GM23338 (cell line): ENCODE results near the gene ARHGEF17. TPM values are rescaled to one million over a fixed set of nuclear protein-coding genes. Genes with fewer than 3 reads are reported as not detected.

ENCODE experiments used
- ATAC-seq: fragments of 200-7000 bp; cut with Tn5 transposase; 3 replicates; pipeline ENCODE4 v1.9.1; 2020
- DNase-seq: peaks from one replicate; pipeline ENCODE4 v3.0.0-alpha.2; 2015; ENCODE audit warnings: low spot score
- H2AFZ ChIP-seq: fragments of 200-600 bp; sonication (generic); 2 replicates; pipeline ENCODE4 v1.8.0; 2016; ENCODE audit warnings: antibody characterized with exemption, mild to moderate bottlenecking, moderate library complexity
- H3F3A ChIP-seq: fragments of 200-600 bp; sonication (generic); replicated peaks from 2 replicates; pipeline ENCODE4 v1.8.0; 2017; ENCODE audit warnings: antibody characterized with exemption, mixed run types, low read depth
- H3K27ac ChIP-seq: fragments of 200-600 bp; sonication (generic); 2 replicates; pipeline ENCODE4 v1.6.1; 2016; ENCODE audit warnings: low read depth
- H3K27me3 ChIP-seq: fragments of 200-600 bp; sonication (generic); 2 replicates; pipeline ENCODE4 v1.8.0; 2016; ENCODE audit warnings: mild to moderate bottlenecking, mixed run types, moderate library complexity; ENCODE audit not compliant: insufficient read depth
- H3K36me3 ChIP-seq: fragments of 200-600 bp; sonication (generic); 2 replicates; pipeline ENCODE4 v1.8.0; 2016; ENCODE audit warnings: mild to moderate bottlenecking; ENCODE audit not compliant: insufficient read depth
- H3K4me1 ChIP-seq: fragments of 200-600 bp; sonication (generic); 2 replicates; pipeline ENCODE4 v1.8.0; 2016; ENCODE audit warnings: mild to moderate bottlenecking, moderate library complexity; ENCODE audit not compliant: insufficient read depth
- H3K4me2 ChIP-seq: fragments of 200-600 bp; sonication (generic); 2 replicates; pipeline ENCODE4 v1.7.1; 2017; ENCODE audit warnings: mixed run types
- H3K4me3 ChIP-seq: fragments of 200-600 bp; sonication (generic); 2 replicates; pipeline ENCODE4 v1.6.1; 2016; ENCODE audit warnings: mixed run types
- H3K79me2 ChIP-seq: fragments of 200-600 bp; sonication (generic); replicated peaks from 2 replicates; pipeline ENCODE4 v1.8.0; 2017; ENCODE audit warnings: mild to moderate bottlenecking; ENCODE audit not compliant: insufficient read depth
- H3K9me2 ChIP-seq: fragments of 200-600 bp; sonication (generic); 2 replicates; pipeline ENCODE4 v1.8.0; 2017; ENCODE audit not compliant: insufficient read depth
- H4K20me1 ChIP-seq: fragments of 200-600 bp; sonication (generic); replicated peaks from 2 replicates; pipeline ENCODE4 v1.8.0; 2017; ENCODE audit warnings: mild to moderate bottlenecking; ENCODE audit not compliant: insufficient read depth
- H3K27ac Mint-ChIP-seq: 2 replicates; pipeline ENCODE4 v1.8.0; 2020; ENCODE audit warnings: inconsistent platforms, mild to moderate bottlenecking, moderate library complexity, mixed read lengths
- H3K27me3 Mint-ChIP-seq: 3 replicates; pipeline ENCODE4 v1.8.0; 2022; ENCODE audit warnings: low read depth, mild to moderate bottlenecking, moderate library complexity, mixed read lengths, inconsistent platforms; ENCODE audit not compliant: insufficient read depth, poor library complexity
- H3K36me3 Mint-ChIP-seq: 3 replicates; pipeline ENCODE4 v1.8.0; 2021; ENCODE audit warnings: low read depth, mild to moderate bottlenecking, inconsistent platforms, moderate library complexity, mixed read lengths
- H3K4me1 Mint-ChIP-seq: 3 replicates; pipeline ENCODE4 v1.8.0; 2020; ENCODE audit warnings: mild to moderate bottlenecking, inconsistent platforms, mixed read lengths
- H3K4me3 Mint-ChIP-seq: 3 replicates; pipeline ENCODE4 v1.8.0; 2021; ENCODE audit warnings: moderate library complexity, mild to moderate bottlenecking, inconsistent platforms, mixed read lengths
- H3K9me3 Mint-ChIP-seq: 3 replicates; pipeline ENCODE4 v1.8.0; 2020; ENCODE audit warnings: moderate library complexity, mild to moderate bottlenecking, inconsistent platforms, mixed read lengths
- CREB1 ChIP-seq: fragments of 250-450 bp; sonication (Bioruptor Pico); IDR thresholded peaks from 2 replicates; pipeline ENCODE4 v1.5.0; 2020; ENCODE audit warnings: low read depth, mild to moderate bottlenecking, moderate library complexity
- EZH2 ChIP-seq: fragments of 200-600 bp; sonication (generic); IDR thresholded peaks from one replicate; pipeline ENCODE4 v1.8.0; 2017; ENCODE audit warnings: antibody characterized with exemption, mild to moderate bottlenecking, low read depth; ENCODE audit not compliant: unreplicated experiment
- EZH2phosphoT487 ChIP-seq: fragments of 200-600 bp; sonication (generic); IDR thresholded peaks from one replicate; pipeline ENCODE4 v1.8.1; 2018; ENCODE audit warnings: antibody characterized with exemption; ENCODE audit not compliant: unreplicated experiment
- JUNB ChIP-seq: IDR thresholded peaks from one replicate; pipeline ENCODE4 v1.6.1; 2016; ENCODE audit warnings: antibody characterized with exemption; ENCODE audit not compliant: unreplicated experiment
- STAT1 ChIP-seq: IDR thresholded peaks from one replicate; pipeline ENCODE4 v1.6.1; 2016; ENCODE audit warnings: antibody characterized with exemption; ENCODE audit not compliant: unreplicated experiment
- ZNF331 ChIP-seq: fragments of 250-450 bp; sonication (Bioruptor Pico); IDR thresholded peaks from 2 replicates; pipeline ENCODE4 v1.5.0; 2020; ENCODE audit warnings: low read depth, mild to moderate bottlenecking, moderate library complexity
- polyA plus RNA-seq: library from polyadenylated mRNA; unstranded; fragments of >200 nt; fragmentation: Nextera tagmentation; extraction: Ambion mirVana; gene quantifications from 2 replicates; pipeline ENCODE4 v1.2.1, GENCODE V29; 2016
- total RNA-seq: library from RNA; depleted of rRNA; stranded (reverse); fragments of >200 nt; shearing (Covaris generic); gene quantifications from 2 replicates; pipeline ENCODE4 v1.2.3, GENCODE V29; 2014
- TF ChIP-seq, protein P1 (sequence below): IDR thresholded peaks from 2 replicates; pipeline ENCODE4 v1.6.1; 2016; ENCODE audit warnings: antibody characterized with exemption
- TF ChIP-seq, protein P2 (sequence below): IDR thresholded peaks from one replicate; pipeline ENCODE4 v1.6.1; 2018; ENCODE audit warnings: antibody characterized with exemption; ENCODE audit not compliant: unreplicated experiment

ARHGEF17 gene
- total and polyA plus RNA-seq, 2 experiments from 2014 or later: 2.9 to 15.0 TPM

DNA sequence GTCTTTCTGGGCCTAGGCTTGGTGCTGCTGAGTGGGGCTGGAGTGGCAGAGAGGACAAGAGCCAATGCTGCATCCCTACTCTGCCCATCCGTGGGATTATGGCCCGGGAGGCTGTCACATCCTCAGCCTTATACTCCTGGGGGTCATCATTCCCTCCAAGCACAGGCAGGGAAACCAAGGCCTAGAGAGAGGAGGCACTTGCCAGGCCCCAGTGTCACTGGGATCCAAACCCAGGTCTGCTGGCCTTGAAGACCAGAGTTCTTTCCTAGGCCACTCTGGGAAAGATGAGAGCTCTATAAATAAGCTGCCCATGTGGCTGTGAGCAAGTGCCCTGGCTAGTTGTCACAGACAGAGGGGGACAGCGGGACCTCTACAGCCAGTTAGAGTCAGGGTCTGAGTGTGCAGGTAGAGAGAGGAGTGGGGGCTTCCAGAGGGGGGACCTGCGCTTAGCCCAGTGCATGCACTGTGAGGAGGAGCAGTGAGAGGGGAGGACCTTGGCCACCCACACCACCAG is 72.9 kb downstream of the ARHGEF17 start:
- Mint-ChIP-seq H3K27ac (no peak overlapping the region), H3K27me3 (peaks cover 21% of the 10 kb centered on the region), H3K9me3 (no peaks in the 10 kb centered on the region), H3K4me3 (no peak overlapping the region), H3K36me3 (no peaks in the 10 kb centered on the region), H3K4me1 (peaks cover 21% of the 10 kb centered on the region)
- Histone ChIP-seq H3K4me2 (no peak overlapping the region), H3F3A (no peaks in the 10 kb centered on the region), H3K27me3 (peaks cover 13% of the 10 kb centered on the region; the same call in 1 of the 2 replicates), H2AFZ (no peak overlapping the region), H3K27ac (no peak overlapping the region), H3K36me3 (no peaks in the 10 kb centered on the region), H3K4me3 (no peak overlapping the region), H3K9me2 (no peaks in the 10 kb centered on the region), H4K20me1 (peaks cover 2% of the 10 kb centered on the region; the same call in 1 of the 2 replicates), H3K79me2 (peaks cover 4% of the 10 kb centered on the region), H3K4me1 (no peaks in the 10 kb centered on the region)
- ATAC-seq (no peak), DNase-seq (no peak)
- TF ChIP-seq EZH2phosphoT487: no peak

DNA sequence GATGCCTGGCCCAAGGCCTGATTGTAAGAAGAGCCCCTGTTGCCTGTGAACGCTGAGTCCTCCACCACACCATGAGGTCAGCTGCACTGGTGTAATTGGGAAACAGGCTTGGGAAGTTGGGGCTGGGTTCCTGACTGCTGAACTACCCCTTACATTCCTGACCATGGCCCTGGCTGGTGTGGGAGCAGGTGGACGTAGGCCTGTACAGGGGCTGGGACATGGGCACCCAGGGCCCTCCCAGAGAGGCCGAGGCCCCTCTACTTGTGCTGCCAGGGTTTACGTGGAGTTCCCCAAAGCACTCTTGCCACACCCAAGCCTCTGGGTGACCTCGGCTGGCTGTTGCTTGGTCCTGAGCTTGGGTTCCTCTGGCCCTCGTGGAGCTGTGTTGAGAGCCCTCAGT is 73.5 kb downstream of the ARHGEF17 start:
- Histone ChIP-seq H3F3A (no peaks in the 10 kb centered on the region), H4K20me1 (peaks cover 2% of the 10 kb centered on the region; the same call in 1 of the 2 replicates)
- H3K4me1 Mint-ChIP-seq: peaks cover 21% of the 10 kb centered on the region

DNA sequence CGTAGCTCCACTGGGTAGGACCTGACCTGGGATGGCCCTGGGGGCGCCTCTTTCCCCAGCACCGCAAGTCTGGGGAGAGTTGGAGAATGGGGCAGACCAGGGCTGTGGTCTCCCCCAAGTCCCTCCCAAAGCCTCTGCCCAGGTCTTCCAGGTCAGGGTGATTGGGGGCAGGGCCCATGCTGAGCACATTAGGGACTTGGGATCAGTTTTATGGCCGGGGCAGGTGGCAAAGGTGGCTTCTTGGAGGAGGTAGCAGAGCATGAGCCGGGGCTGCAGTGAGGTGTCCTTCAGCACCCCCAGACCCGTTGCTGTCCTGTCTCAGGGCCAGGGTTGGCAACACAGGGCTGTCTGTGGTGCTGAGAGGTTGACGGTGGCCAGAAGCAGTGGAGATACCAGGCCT is 74.1 kb downstream of the ARHGEF17 start:
- TF ChIP-seq, protein P1, sequence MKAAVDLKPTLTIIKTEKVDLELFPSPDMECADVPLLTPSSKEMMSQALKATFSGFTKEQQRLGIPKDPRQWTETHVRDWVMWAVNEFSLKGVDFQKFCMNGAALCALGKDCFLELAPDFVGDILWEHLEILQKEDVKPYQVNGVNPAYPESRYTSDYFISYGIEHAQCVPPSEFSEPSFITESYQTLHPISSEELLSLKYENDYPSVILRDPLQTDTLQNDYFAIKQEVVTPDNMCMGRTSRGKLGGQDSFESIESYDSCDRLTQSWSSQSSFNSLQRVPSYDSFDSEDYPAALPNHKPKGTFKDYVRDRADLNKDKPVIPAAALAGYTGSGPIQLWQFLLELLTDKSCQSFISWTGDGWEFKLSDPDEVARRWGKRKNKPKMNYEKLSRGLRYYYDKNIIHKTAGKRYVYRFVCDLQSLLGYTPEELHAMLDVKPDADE: no peak
- no peak for TF ChIP-seq EZH2phosphoT487
- TF ChIP-seq CREB1 (CRISPR knock-in tag): no peak
- TF ChIP-seq, protein P2, sequence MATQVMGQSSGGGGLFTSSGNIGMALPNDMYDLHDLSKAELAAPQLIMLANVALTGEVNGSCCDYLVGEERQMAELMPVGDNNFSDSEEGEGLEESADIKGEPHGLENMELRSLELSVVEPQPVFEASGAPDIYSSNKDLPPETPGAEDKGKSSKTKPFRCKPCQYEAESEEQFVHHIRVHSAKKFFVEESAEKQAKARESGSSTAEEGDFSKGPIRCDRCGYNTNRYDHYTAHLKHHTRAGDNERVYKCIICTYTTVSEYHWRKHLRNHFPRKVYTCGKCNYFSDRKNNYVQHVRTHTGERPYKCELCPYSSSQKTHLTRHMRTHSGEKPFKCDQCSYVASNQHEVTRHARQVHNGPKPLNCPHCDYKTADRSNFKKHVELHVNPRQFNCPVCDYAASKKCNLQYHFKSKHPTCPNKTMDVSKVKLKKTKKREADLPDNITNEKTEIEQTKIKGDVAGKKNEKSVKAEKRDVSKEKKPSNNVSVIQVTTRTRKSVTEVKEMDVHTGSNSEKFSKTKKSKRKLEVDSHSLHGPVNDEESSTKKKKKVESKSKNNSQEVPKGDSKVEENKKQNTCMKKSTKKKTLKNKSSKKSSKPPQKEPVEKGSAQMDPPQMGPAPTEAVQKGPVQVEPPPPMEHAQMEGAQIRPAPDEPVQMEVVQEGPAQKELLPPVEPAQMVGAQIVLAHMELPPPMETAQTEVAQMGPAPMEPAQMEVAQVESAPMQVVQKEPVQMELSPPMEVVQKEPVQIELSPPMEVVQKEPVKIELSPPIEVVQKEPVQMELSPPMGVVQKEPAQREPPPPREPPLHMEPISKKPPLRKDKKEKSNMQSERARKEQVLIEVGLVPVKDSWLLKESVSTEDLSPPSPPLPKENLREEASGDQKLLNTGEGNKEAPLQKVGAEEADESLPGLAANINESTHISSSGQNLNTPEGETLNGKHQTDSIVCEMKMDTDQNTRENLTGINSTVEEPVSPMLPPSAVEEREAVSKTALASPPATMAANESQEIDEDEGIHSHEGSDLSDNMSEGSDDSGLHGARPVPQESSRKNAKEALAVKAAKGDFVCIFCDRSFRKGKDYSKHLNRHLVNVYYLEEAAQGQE: no peak
- Histone ChIP-seq H3K4me3 (no peak overlapping the region), H3K9me2 (no peaks in the 10 kb centered on the region), H3K27ac (no peak overlapping the region), H3K4me1 (no peaks in the 10 kb centered on the region), H3K4me2 (no peak overlapping the region), H2AFZ (no peak overlapping the region), H4K20me1 (peaks cover 2% of the 10 kb centered on the region), H3K27me3 (peaks cover 5% of the 10 kb centered on the region; the same call in 1 of the 2 replicates), H3K79me2 (peaks cover 5% of the 10 kb centered on the region), H3K36me3 (no peaks in the 10 kb centered on the region), H3F3A (no peaks in the 10 kb centered on the region)
- Mint-ChIP-seq H3K27me3 (peaks cover 15% of the 10 kb centered on the region), H3K36me3 (no peaks in the 10 kb centered on the region), H3K9me3 (no peaks in the 10 kb centered on the region), H3K4me1 (peaks cover 21% of the 10 kb centered on the region), H3K27ac (no peak overlapping the region), H3K4me3 (no peak overlapping the region)
- DNase-seq (no peak), ATAC-seq (no peak)

More for the DNA sequence above, 73.5 kb downstream of the ARHGEF17 start:
- Mint-ChIP-seq H3K4me3 (no peak overlapping the region), H3K27ac (no peak overlapping the region), H3K27me3 (peaks cover 20% of the 10 kb centered on the region), H3K36me3 (no peaks in the 10 kb centered on the region), H3K9me3 (no peaks in the 10 kb centered on the region)
- Histone ChIP-seq H3K4me3 (no peak overlapping the region), H3K27me3 (peaks cover 11% of the 10 kb centered on the region; the same call in 1 of the 2 replicates), H3K4me2 (no peak overlapping the region), H2AFZ (no peak overlapping the region), H3K79me2 (peaks cover 5% of the 10 kb centered on the region), H3K4me1 (no peaks in the 10 kb centered on the region), H3K36me3 (no peaks in the 10 kb centered on the region), H3K9me2 (no peaks in the 10 kb centered on the region), H3K27ac (no peak overlapping the region)
- DNase-seq (no peak), ATAC-seq (no peak)
- TF ChIP-seq EZH2 (no peak), JUNB (no peak), STAT1 (no peak), ZNF331 (CRISPR knock-in tag) (no peak)
